Measurements from ENCODE around the gene SLC2A9. TPM values are rescaled to one million over a fixed set of nuclear protein-coding genes. Genes with fewer than 3 reads are reported as not detected.

The SLC2A9 gene
- total RNA-seq, 1 experiment from 2014 or later = 3.5 TPM

DNA sequence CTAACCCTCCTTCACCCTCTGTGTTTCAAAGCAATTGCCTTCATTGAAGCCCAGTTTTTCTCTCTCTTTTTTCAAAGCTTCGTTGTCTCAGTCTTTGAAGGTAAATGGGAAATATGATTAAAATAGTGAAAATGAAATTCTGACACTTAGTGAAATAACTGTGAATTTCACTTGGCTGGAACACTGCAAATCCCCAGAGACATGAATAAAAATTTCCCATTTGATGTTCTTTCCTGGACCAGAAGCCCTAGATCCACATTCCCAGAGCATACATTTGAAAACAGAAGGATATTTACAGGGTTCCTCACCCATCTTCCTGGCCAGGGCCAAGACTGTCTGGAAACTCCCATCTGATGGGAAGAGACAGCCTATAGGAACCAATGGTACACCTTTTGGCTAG is 45.0 kb downstream of the SLC2A9 start:
- Histone ChIP-seq H3K27me3 (ENCODE audit: control insufficient read depth, insufficient read depth, low read length) (no peaks in the 10 kb centered on the region), H3K36me3 (ENCODE audit: control insufficient read depth, insufficient read depth, low read length) (no peaks in the 10 kb centered on the region), H3K4me1 (ENCODE audit: control insufficient read depth, insufficient read depth, low read length) (no peaks in the 10 kb centered on the region), H3K9me3 (ENCODE audit: control insufficient read depth, insufficient read depth, low read depth, low read length) (no peaks in the 10 kb centered on the region), H3K4me3 (ENCODE audit: low read depth in 2 of 2, low read length in 2 of 2) (no peak overlapping the region), H3K27ac (ENCODE audit: low read length) (no peak overlapping the region)
- ChIA-PET POLR2A (no interaction called here), CTCF (no interaction called here)
- in situ Hi-C loops (cut with HindIII; ENCODE audit: low pct_unique_long_range_greater_than_20kb, low sequenced_read_pairs) = no loop called here
- ATAC-seq (no peak), DNase-seq (ENCODE audit: low read depth, low spot score) (no peak)
- TF ChIP-seq SIN3A (IDR thresholded peaks at IDR 0.05; ENCODE audit: borderline replicate concordance, insufficient read depth, low read depth, low read length) (no peak), TCF7L2 (IDR thresholded peaks at IDR 0.05; ENCODE audit: low read depth, low read length) (no peak), POLR2AphosphoS5 (IDR thresholded peaks at IDR 0.05; ENCODE audit: low read depth, low read length) (no peak), CTCF (IDR thresholded peaks at IDR 0.05) (no peak)
- intact Hi-C loops (cut with micrococcal nuclease; ENCODE audit: unreplicated experiment) = no loop called here
- no TSS peak for BruUV-seq (replicated peaks)

DNA sequence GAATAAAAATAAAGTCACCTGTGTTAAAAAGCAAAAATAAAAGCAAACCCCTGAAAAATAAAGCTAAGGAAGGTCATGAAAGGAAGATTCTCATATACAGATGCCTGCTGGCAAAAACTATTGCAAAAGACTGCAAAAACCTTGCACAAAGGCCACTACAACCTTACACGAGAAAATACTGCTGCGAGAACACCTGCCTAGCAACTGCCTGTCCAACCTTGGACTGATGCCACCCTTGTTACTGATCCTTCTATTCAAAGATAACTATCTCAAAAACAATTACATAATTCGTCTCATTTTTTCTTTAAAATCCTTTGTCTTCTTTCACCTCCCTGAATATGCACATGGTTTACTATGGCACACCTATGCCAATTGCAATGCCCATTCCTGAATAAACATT is 49.6 kb downstream of the SLC2A9 start:
- no peak for ATAC-seq
- Histone ChIP-seq H3K27me3 (ENCODE audit: control insufficient read depth, insufficient read depth, low read length) (no peaks in the 10 kb centered on the region), H3K27ac (ENCODE audit: low read length) (no peak overlapping the region), H3K4me3 (ENCODE audit: low read depth in 2 of 2, low read length in 2 of 2) (no peak overlapping the region), H3K36me3 (ENCODE audit: control insufficient read depth, insufficient read depth, low read length) (no peaks in the 10 kb centered on the region), H3K4me1 (ENCODE audit: control insufficient read depth, insufficient read depth, low read length) (no peaks in the 10 kb centered on the region), H3K9me3 (ENCODE audit: control insufficient read depth, insufficient read depth, low read depth, low read length) (no peaks in the 10 kb centered on the region)
- DNase-seq (ENCODE audit: low read depth, low spot score) = no peak
- no peak for TF ChIP-seq CTCF (IDR thresholded peaks at IDR 0.05)
- TF ChIP-seq SIN3A (IDR thresholded peaks at IDR 0.05; ENCODE audit: borderline replicate concordance, insufficient read depth, low read depth, low read length) = no peak
- TF ChIP-seq TCF7L2 (IDR thresholded peaks at IDR 0.05; ENCODE audit: low read depth, low read length) = no peak
- TF ChIP-seq POLR2AphosphoS5 (IDR thresholded peaks at IDR 0.05; ENCODE audit: low read depth, low read length) = no peak
- TF ChIP-seq, protein P1, sequence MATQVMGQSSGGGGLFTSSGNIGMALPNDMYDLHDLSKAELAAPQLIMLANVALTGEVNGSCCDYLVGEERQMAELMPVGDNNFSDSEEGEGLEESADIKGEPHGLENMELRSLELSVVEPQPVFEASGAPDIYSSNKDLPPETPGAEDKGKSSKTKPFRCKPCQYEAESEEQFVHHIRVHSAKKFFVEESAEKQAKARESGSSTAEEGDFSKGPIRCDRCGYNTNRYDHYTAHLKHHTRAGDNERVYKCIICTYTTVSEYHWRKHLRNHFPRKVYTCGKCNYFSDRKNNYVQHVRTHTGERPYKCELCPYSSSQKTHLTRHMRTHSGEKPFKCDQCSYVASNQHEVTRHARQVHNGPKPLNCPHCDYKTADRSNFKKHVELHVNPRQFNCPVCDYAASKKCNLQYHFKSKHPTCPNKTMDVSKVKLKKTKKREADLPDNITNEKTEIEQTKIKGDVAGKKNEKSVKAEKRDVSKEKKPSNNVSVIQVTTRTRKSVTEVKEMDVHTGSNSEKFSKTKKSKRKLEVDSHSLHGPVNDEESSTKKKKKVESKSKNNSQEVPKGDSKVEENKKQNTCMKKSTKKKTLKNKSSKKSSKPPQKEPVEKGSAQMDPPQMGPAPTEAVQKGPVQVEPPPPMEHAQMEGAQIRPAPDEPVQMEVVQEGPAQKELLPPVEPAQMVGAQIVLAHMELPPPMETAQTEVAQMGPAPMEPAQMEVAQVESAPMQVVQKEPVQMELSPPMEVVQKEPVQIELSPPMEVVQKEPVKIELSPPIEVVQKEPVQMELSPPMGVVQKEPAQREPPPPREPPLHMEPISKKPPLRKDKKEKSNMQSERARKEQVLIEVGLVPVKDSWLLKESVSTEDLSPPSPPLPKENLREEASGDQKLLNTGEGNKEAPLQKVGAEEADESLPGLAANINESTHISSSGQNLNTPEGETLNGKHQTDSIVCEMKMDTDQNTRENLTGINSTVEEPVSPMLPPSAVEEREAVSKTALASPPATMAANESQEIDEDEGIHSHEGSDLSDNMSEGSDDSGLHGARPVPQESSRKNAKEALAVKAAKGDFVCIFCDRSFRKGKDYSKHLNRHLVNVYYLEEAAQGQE (IDR thresholded peaks at IDR 0.05; ENCODE audit: insufficient read depth in 1 of 2, low read depth in 2 of 2, low read length in 1 of 2) = no peak
- no TSS peak for BruUV-seq (replicated peaks)
- in situ Hi-C loops (cut with HindIII; ENCODE audit: low pct_unique_long_range_greater_than_20kb, low sequenced_read_pairs) (no loop called here), intact Hi-C loops (cut with micrococcal nuclease; ENCODE audit: unreplicated experiment) (no loop called here)
- ChIA-PET POLR2A (no interaction called here), CTCF (no interaction called here)

All from Panc1 (cell line).